HepG2 (cell line): ENCODE measurements around the gene TCF12. TPM values are rescaled to one million over a fixed set of nuclear protein-coding genes. Genes with fewer than 3 reads are reported as not detected.

Experiments
- ATAC-seq: fragments of 200-7000 bp; cut with Tn5 transposase; 3 replicates; pipeline ENCODE4 v1.9.1; 2020; ENCODE audit warnings: mild to moderate bottlenecking, moderate library complexity
- BruUV-seq: library from RNA; stranded (reverse); fragments of 400-500 nt; replicated peaks from 2 replicates; lab custom pipeline; 2021; lab: Mats Ljungman, UMichigan
- CTCF ChIA-PET: fragments of 300-600 bp; formaldehyde crosslinking; extraction: SDS; loops from one replicate; lab custom pipeline; 2021; ENCODE audit warnings: low total read pairs, inconsistent platforms, low intra/inter-chr PET ratio; lab: Yijun Ruan, JAX
- POLR2A ChIA-PET: fragments of 350-600 bp; sonication (Branson Sonifier 250); formaldehyde crosslinking; loops from one replicate; lab custom pipeline; 2020; ENCODE audit warnings: antibody characterized with exemption, inconsistent platforms; lab: Yijun Ruan, JAX
- DNase-seq: peaks from one replicate; pipeline ENCODE4 v3.0.0-alpha.2; 2015; ENCODE audit warnings: low spot score
- FAIRE-seq: peaks from 3 replicates; lab custom pipeline; 2011; peaks lifted over from hg19 to GRCh38; lab: Jason Lieb, UNC
- H2AFZ ChIP-seq: one replicate; pipeline ENCODE4 v1.6.1; 2011; ENCODE audit warnings: low read length, inconsistent platforms
- H3K27ac ChIP-seq: fragments of 300-600 bp; 3 replicates; pipeline ENCODE4 v1.8.0; 2011; ENCODE audit warnings: mixed run types, mild to moderate bottlenecking, mixed read lengths, low read length, inconsistent platforms; ENCODE audit not compliant: insufficient read depth; ENCODE audit errors: extremely low read length
- H3K27me3 ChIP-seq, 2 experiments: fragments of 200-600 bp in 1 of 2; 2 replicates in 1 of 2; 3 replicates in 1 of 2; pipeline versions ENCODE4 v1.6.0 to v1.8.0; 2011; ENCODE audit warnings: low read length in 2 of 2, mild to moderate bottlenecking in 2 of 2, moderate library complexity in 2 of 2, inconsistent platforms in 1 of 2; ENCODE audit not compliant: insufficient read depth in 2 of 2, control insufficient read depth in 1 of 2
- H3K36me3 ChIP-seq, 2 experiments: fragments of 200-600 bp in 1 of 2; replicated peaks in 1 of 2; 2 replicates in 1 of 2; 3 replicates in 1 of 2; pipeline versions ENCODE4 v1.5.1 to v1.8.0; 2011; ENCODE audit warnings: low read length in 2 of 2, inconsistent platforms in 1 of 2; ENCODE audit not compliant: insufficient read depth in 2 of 2, control insufficient read depth in 1 of 2
- H3K4me1 ChIP-seq: 2 replicates; pipeline ENCODE4 v1.5.1; 2012; ENCODE audit warnings: low read length, inconsistent platforms; ENCODE audit not compliant: insufficient read depth
- H3K4me2 ChIP-seq: 2 replicates; pipeline ENCODE4 v1.6.0; 2011; ENCODE audit warnings: low read depth, low read length, inconsistent platforms
- H3K4me3 ChIP-seq, 3 experiments: fragments of 200-600 bp in 1 of 3; sonication (generic), shearing (Covaris generic) in 1 of 3; replicated peaks in 1 of 3; 2 replicates each; pipeline ENCODE4 v1.5.1; 2011 to 2016; ENCODE audit warnings: low read length in 3 of 3, inconsistent platforms in 2 of 3, low read depth in 2 of 3, mild to moderate bottlenecking in 2 of 3, control low read depth in 1 of 3, mixed read lengths in 1 of 3; ENCODE audit not compliant: insufficient read depth in 1 of 3
- H3K79me2 ChIP-seq: one replicate; pipeline ENCODE4 v1.6.1; 2011; ENCODE audit warnings: low read length, inconsistent platforms; ENCODE audit not compliant: insufficient read depth
- H3K9ac ChIP-seq: 2 replicates; pipeline ENCODE4 v1.6.0; 2011; ENCODE audit warnings: mild to moderate bottlenecking, low read depth, low read length, inconsistent platforms; ENCODE audit not compliant: insufficient read depth
- H3K9me3 ChIP-seq: 2 replicates; pipeline ENCODE4 v1.5.1; 2012; ENCODE audit warnings: mild to moderate bottlenecking, low read length
- H4K20me1 ChIP-seq: 2 replicates; pipeline ENCODE4 v1.6.0; 2011; ENCODE audit warnings: inconsistent platforms, mild to moderate bottlenecking, low read length, moderate library complexity; ENCODE audit not compliant: insufficient read depth
- ARID3A ChIP-seq: IDR thresholded peaks from 2 replicates; pipeline ENCODE4 v1.6.1; 2012; ENCODE audit warnings: low read depth, low read length, improper control_type of control experiment
- ARID5B ChIP-seq: IDR thresholded peaks from 2 replicates; pipeline ENCODE4 v1.4.0; 2020; ENCODE audit warnings: mild to moderate bottlenecking, missing genetic modification reagents
- EP300 ChIP-seq, 3 experiments: sonication (generic) in 1 of 3; formaldehyde crosslinking in 1 of 3; IDR thresholded peaks; 2 replicates each; pipeline versions ENCODE4 v1.5.1 to v1.6.1; 2011 to 2020; ENCODE audit warnings: low read depth in 2 of 3, low read length in 2 of 3, borderline replicate concordance in 1 of 3, improper control_type of control experiment in 1 of 3, mild to moderate bottlenecking in 1 of 3, missing genetic modification reagents in 1 of 3, moderate library complexity in 1 of 3
- FOSL2 ChIP-seq: sonication (generic); formaldehyde crosslinking; IDR thresholded peaks from 2 replicates; pipeline ENCODE4 v1.4.0; 2020; ENCODE audit warnings: missing genetic modification reagents
- FOXA3 ChIP-seq: IDR thresholded peaks from 2 replicates; pipeline ENCODE4 v1.6.1; 2016; ENCODE audit warnings: missing genetic modification reagents, missing compliant biosample characterization
- GFI1 ChIP-seq: sonication (generic); formaldehyde crosslinking; IDR thresholded peaks from 2 replicates; pipeline ENCODE4 v1.5.0; 2020; ENCODE audit warnings: missing genetic modification reagents, mild to moderate bottlenecking, borderline replicate concordance
- HOMEZ ChIP-seq: IDR thresholded peaks from 2 replicates; pipeline ENCODE4 v1.6.1; 2016; ENCODE audit warnings: low read depth
- NAIF1 ChIP-seq: sonication (generic); formaldehyde crosslinking; IDR thresholded peaks from 2 replicates; pipeline ENCODE4 v1.5.0; 2020; ENCODE audit warnings: mild to moderate bottlenecking, missing genetic modification reagents, borderline replicate concordance
- NFE2L2 ChIP-seq: fragments of 150-350 bp; IDR thresholded peaks from 2 replicates; pipeline ENCODE4 v1.6.1; 2014; ENCODE audit warnings: low read length
- RAD21 ChIP-seq: fragments of 450-650 bp; formaldehyde crosslinking; IDR thresholded peaks from 2 replicates; pipeline ENCODE4 v1.5.0; 2020; ENCODE audit warnings: mild to moderate bottlenecking
- SRSF1 ChIP-seq: fragments of 200-400 bp; formaldehyde crosslinking; optimal IDR thresholded peaks from 2 replicates; pipeline ENCODE3; 2017; ENCODE audit warnings: mild to moderate bottlenecking, low read depth, low read length, moderate library complexity
- ZBTB46 ChIP-seq: sonication (generic); formaldehyde crosslinking; IDR thresholded peaks from 2 replicates; pipeline ENCODE4 v1.4.0; 2020; ENCODE audit warnings: mild to moderate bottlenecking, missing genetic modification reagents, borderline replicate concordance
- ZNF10 ChIP-seq: sonication (generic); formaldehyde crosslinking; IDR thresholded peaks from 2 replicates; pipeline ENCODE4 v1.4.0; 2020; ENCODE audit warnings: mild to moderate bottlenecking, low read depth, missing genetic modification reagents, borderline replicate concordance
- ZNF605 ChIP-seq: sonication (generic); formaldehyde crosslinking; IDR thresholded peaks from 2 replicates; pipeline ENCODE4 v1.8.0; 2022; ENCODE audit warnings: mild to moderate bottlenecking, missing genetic modification reagents
- WGBS: methylation state at CpG from one replicate; pipeline ENCODE4 v1.1.6; 2017; ENCODE audit warnings: low lambda C conversion rate; 5-methylcytosine and 5-hydroxymethylcytosine counted together
- in situ Hi-C: cut with HindIII; loops from 2 replicates; pipeline ENCODE4 v1.10.0; 2017; ENCODE audit warnings: low pct_unique_long_range_greater_than_20kb; ENCODE audit not compliant: extremely low pct_ligation_motif_present
- intact Hi-C: fragments of 100-400 bp; cut with micrococcal nuclease; formaldehyde crosslinking; loops from one replicate; pipeline ENCODE4 v1.10.0; 2022; ENCODE audit not compliant: unreplicated experiment
- polyA plus RNA-seq, 8 experiments: library from polyadenylated mRNA; depleted of rRNA in 3 of 8; stranded (reverse) in 7 of 8; unstranded in 1 of 8; fragments of >200 nt; fragmentation: Illumina TruSeq in 4 of 8; extraction: Trizol in 4 of 8; gene quantifications; 2 replicates each; pipeline versions ENCODE4 v1.2.1 to v1.2.3, GENCODE V29; 2011 to 2016; ENCODE audit warnings: low read depth in 4 of 8, missing spikeins in 1 of 8, mixed read lengths in 1 of 8; ENCODE audit not compliant: insufficient read depth in 1 of 8
- total RNA-seq, 5 experiments: library from RNA; depleted of rRNA; stranded (reverse); fragments of >200 nt; fragmentation: Illumina TruSeq; extraction: Trizol; gene quantifications; 2 replicates each; pipeline ENCODE4 v1.2.3, GENCODE V29; 2016; ENCODE audit warnings: low read depth in 1 of 5

TCF12 gene
- total and polyA plus RNA-seq, 2 of the 13 experiments (the other 11 are each of a cell fraction or from before 2014, with no cell fraction given), result 48.6 to 51.1 TPM

GRCh38 chr15:56869573-56869972 is 48.9 kb upstream of the TCF12 start (continued):
- TF ChIP-seq NFE2L2 (no peak), ZNF10 (no peak), HOMEZ (no peak), RAD21 (CRISPR knock-in tag) (0 out of 2 replicates have a peak, but pooled peaks have one; percentile 19), ZBTB46 (no peak), SRSF1 (no peak)

GRCh38 chr15:56871185-56871584 is 47.3 kb upstream of the TCF12 start:
- CTCF ChIA-PET, result no interaction called here

More at GRCh38 chr15:56871185-56871584, 47.3 kb upstream of the TCF12 start:
- Histone ChIP-seq H3K4me1 (no peaks in the 10 kb centered on the region; the same call in 1 of the 2 replicates), H3K27ac (no peak overlapping the region), H4K20me1 (no peaks in the 10 kb centered on the region), H3K9me3 (no peaks in the 10 kb centered on the region), H3K27me3 (no peaks in the 10 kb centered on the region), H3K9ac (no peak overlapping the region), H2AFZ (no peak overlapping the region), H3K36me3 (no peaks in the 10 kb centered on the region), H3K4me3 (no peak overlapping the region), H3K4me2 (no peak overlapping the region), H3K79me2 (no peaks in the 10 kb centered on the region)
- in situ Hi-C loops (no loop called here), intact Hi-C loops (loop anchor here (5.0 kb wide), 1 partner anchor 374 kb away; no protein-coding TSS in a partner anchor)
- FAIRE-seq (no peak), ATAC-seq (peak; percentile 35; the same call in 1 of the 3 replicates), DNase-seq (peak; percentile 52)
- POLR2A ChIA-PET, result no interaction called here
- no TSS peak for BruUV-seq
- 25% methylated on average over 1 of the region's 1 CpG for WGBS
- TF ChIP-seq FOXA3 (CRISPR knock-in tag) (0 out of 2 replicates have a peak, but pooled peaks have one; percentile 16), EP300 (IDR thresholded peaks at IDR 0.05; ENCODE audit: low read depth in 2 of 2, low read length in 2 of 2) (peak in 1 of 2 experiments; percentile 9; a peak in 1 of 4 replicates), EP300 (CRISPR knock-in tag; IDR thresholded peaks at IDR 0.05; ENCODE audit: borderline replicate concordance) (no peak), GFI1 (no peak), ARID3A (peak; percentile 36; the same call in 1 of the 2 replicates), ARID5B (CRISPR knock-in tag) (peak; percentile 38; the same call in 1 of the 2 replicates), FOSL2 (CRISPR knock-in tag) (peak; percentile 41; the same call in 1 of the 2 replicates), ZNF605 (CRISPR knock-in tag) (no peak), NAIF1 (CRISPR knock-in tag) (no peak)
